Activated T-cell treated with anti-CD3 and anti-CD28 coated beads for 4 hours (primary cell): ENCODE data around the gene RNF13.
A peak's percentile ranks its signal among the peaks of the same experiment; 100 is the strongest.
"Not testable (repeated sequence)": the region's sequence is repeated elsewhere in the genome, so short reads cannot be mapped to it uniquely, and the experiment has no call there.

ENCODE experiments used
- DNase-seq: peaks from one replicate; pipeline ENCODE4 v3.0.0-alpha.2; 2020

RNF13 gene

DNA sequence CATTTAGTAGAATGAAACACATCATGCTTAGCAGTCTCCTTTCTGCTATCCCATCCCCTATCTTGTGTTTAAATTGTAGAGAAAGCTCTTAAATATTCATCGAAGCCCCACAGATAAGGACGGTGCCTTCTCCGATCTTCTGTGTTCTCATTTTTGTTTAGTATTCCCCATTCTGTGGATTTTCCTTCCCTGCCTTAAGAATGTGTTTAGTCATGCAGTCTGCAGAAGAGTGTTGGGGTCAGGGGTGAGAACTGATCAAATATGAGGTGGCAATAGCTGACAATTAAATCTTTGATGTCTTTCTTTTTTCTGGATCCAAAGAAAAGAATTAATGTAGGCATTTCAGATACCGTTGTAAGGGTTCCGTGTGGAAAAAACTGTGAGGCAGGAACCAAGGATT is 11.4 kb upstream of the RNF13 start:
- DNase-seq, result no peak

- DNase-seq, result no peak
These were observed 6.7 kb upstream of the RNF13 start for GRCh38 chr3:149806171-149806778.

GRCh38 chr3:149808209-149808829 is 4.7 kb upstream of the RNF13 start:
- DNase-seq, result peak; percentile 43

DNA sequence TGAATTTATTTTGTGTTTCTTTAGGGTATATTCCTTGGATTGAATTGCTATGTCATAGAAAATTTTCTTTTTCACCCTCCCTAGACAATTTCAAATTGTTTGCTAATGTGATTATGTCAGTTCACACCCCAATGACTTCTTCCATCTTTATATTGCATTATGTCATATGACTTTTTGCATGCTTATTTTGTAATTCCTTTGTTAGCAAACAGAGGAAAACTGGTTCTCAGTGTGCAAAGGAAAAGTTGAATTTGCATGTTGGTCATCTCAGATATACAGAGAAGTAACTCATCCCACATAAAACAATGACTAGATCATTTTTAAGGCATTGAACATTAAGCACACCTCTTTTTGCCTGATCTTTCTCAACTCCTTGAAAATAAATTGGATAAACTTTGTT is 3.3 kb upstream of the RNF13 start:
- no peak for DNase-seq

DNA sequence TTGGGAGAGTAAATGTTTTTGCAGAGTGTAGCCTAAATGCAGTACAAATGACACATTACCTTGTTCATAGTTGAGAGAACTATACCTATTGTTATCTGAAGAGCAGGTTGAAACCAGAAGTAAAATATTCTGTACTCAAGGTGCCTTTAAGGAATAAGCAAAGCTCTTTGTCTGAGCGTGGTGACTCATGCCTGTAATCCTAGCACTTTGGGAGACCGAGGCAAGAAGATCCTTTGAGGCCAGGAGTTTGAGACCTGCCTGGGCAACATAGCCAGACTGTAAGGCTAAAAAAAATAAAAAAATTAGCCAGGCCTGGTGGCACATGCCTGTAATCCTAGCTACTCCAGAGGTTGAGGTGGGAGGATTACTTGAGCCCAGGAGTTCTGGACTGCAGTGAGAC is 2.2 kb upstream of the RNF13 start:
- no peak for DNase-seq

- DNase-seq, result no peak
These were observed 830 bp upstream of the RNF13 start for GRCh38 chr3:149812165-149812605.

- DNase-seq, result no peak
These were observed 609 bp downstream of the RNF13 start for GRCh38 chr3:149813367-149814281.

DNA sequence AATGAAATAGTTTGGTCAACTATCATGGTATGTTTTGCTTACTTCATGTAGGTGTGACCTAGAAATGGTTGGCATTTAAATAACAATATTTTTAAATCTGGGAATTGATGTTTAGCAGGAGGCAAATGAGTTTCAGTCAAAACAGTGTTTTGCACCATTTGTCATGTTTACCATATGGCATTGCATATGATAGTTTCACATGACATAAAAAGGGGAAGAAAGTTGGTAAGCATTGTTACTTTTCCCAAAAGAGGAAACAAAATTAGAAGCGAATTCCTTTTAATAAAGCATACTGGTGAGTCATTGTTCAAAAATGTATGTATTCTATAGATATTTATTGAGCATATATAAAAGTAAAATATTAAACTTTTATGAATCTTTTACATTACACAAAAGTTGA is 2.3 kb downstream of the RNF13 start:
- no peak for DNase-seq

DNA sequence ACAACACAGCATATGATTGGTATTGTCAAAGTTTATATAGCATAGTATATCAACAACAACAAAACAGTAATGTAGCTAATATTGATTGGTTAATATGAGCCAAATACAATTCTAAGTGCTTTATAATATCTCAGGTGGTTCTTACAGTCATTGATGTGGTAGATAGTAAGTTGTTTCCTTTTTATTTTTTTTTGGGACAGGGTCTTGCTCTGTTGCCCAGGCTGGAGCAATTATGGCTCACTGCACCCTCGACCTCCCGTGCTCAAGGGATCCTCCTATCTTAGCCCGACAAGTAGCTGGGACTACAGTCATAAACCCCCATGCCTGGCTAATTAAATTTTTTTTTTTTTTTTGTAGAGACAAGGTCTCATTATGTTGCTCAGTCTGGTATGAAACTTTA is 2.7 kb downstream of the RNF13 start:
- no peak for DNase-seq

- no peak for DNase-seq
These were observed 3.3 kb downstream of the RNF13 start for GRCh38 chr3:149816311-149816710.

- no peak for DNase-seq
These were observed 4.0 kb downstream of the RNF13 start for GRCh38 chr3:149816986-149817385.

- DNase-seq, result no peak
These were observed 6.4 kb downstream of the RNF13 start for GRCh38 chr3:149819432-149819831.

- DNase-seq, result no peak
These were observed 7.2 kb downstream of the RNF13 start for GRCh38 chr3:149820183-149820582.

GRCh38 chr3:149826636-149827035 is 13.6 kb downstream of the RNF13 start:
- no peak for DNase-seq

DNA sequence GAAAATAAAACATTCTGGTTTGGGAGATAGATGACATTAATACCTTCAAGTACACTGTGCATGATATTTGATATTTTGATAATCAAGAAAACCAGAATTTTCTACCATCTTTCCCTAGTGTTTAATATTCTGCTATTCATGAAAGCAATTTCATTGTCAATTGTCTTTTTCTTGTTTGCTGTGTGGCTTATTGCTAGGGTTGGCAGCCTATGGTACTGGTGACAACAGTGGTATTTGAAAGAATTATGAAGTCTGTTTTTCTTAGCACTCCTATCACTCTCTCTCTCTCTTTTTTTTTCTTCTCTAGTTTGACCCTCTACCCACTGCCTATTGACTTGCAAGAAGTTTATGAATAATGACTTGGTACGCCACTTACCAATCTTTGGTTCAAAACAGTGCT is 15.4 kb downstream of the RNF13 start:
- DNase-seq, result no peak

DNA sequence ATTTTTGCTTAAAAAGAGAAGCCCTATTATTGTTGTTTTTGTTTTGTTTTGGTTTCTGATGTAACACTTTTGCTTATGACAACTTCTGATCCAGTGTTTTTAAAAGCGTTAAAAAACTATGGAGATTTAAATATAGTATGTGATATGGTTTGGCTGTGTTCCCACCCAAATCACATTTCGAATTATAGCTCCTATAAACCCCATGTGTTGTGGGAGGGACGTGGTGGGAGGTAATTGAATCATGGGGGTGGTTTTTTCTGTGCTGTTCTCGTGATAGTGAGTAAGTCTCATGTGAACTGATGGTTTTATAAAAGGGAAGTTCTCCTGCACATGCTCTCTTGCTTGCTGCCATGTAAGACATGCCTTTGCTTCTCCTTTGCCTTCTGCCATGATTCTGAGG is 16.6 kb downstream of the RNF13 start:
- not testable (repeated sequence) for DNase-seq

- no peak for DNase-seq
These were observed 17.9 kb downstream of the RNF13 start for GRCh38 chr3:149830902-149831301.

GRCh38 chr3:149831321-149831720 is 18.3 kb downstream of the RNF13 start:
- DNase-seq, result no peak

- no peak for DNase-seq
These were observed 19.1 kb downstream of the RNF13 start for GRCh38 chr3:149832086-149832485.

DNA sequence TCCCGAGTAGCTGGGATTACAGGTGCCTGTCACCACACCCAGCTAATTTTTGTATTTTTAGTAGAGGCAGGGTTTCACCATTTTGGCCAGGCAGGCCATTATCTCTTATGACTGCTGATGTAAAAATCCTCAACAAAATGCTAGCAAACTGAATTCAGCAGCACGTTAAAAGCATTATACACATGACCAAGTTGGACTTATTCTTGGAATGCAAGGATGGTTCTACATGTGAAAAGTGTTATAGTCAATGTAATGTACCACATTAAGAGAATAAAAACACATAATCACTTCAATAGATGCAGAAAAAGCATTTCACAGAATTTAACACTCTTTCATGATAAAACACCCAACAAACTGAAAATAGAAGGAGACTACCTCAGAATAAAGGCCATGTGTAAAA is 20.2 kb downstream of the RNF13 start:
- DNase-seq, result no peak

- DNase-seq, result not testable (repeated sequence)
These were observed 25.5 kb downstream of the RNF13 start for GRCh38 chr3:149838491-149838890.

DNA sequence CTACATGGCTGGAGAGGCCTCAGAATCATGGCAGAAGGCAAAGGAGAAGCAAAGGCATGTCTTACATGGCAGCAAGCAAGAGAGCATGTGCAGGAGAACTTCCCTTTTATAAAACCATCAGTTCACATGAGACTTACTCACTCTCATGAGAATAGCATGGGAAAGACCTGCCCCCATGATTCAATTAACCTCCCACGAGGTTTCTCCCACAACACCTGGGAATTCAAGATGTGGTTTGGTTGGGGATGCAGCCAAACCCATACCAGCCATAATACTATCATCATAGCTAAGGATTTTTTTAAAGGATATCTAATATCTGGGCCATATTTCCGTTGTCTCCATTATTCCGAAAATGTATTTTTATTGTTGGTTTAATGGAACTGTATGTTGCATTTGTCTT is 26.5 kb downstream of the RNF13 start:
- DNase-seq, result not testable (repeated sequence)

DNA sequence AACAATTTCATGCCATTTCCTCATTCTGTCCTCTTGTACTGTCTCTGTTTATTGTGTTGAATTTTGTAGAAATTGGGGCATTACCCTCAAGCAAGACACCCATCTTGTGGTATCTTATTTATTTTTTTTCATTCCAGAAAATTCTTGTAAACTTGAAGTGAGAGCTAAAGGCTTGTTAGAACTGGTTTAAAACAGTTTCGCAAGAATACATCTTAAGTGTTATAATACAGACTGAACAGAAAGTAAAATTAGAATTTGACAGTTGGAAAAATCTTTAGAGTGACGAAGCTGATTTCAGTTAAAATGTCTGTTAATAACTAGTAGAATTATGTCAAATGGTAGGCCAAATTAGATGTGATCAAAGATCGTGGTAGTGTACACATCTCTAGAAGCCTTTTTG is 26.9 kb downstream of the RNF13 start:
- DNase-seq, result no peak

GRCh38 chr3:149843502-149843901 is 30.5 kb downstream of the RNF13 start:
- no peak for DNase-seq
